Uterus (tissue), 4 donors: Measurements from ENCODE around the gene ATP8A2. TPM values are rescaled to one million over a fixed set of nuclear protein-coding genes. Genes with fewer than 3 reads are reported as not detected.
"Not testable (repeated sequence)": the region's sequence is repeated elsewhere in the genome, so short reads cannot be mapped to it uniquely, and the experiment has no call there.

Experiments
- DNase-seq, 2 donors: peaks; one replicate each; pipeline ENCODE4 v3.0.0-alpha.2; 2019 to 2020
- H3K27ac ChIP-seq, 2 donors: fragments of 200-600 bp; sonication (generic); 1 replicate in 1 of 2; 2 replicates in 1 of 2; pipeline ENCODE4 v1.5.1; 2016 to 2018
- H3K27me3 ChIP-seq, 2 donors: fragments of 200-600 bp; sonication (generic); one replicate each; pipeline ENCODE4 v1.5.1; 2018 to 2019; ENCODE audit warnings: control low read depth in 1 of 2
- H3K36me3 ChIP-seq, 2 donors: fragments of 200-600 bp; sonication (generic); one replicate each; pipeline ENCODE4 v1.5.1; 2019; ENCODE audit warnings: control low read depth in 1 of 2
- H3K4me1 ChIP-seq, 2 donors: fragments of 200-600 bp; sonication (generic); one replicate each; pipeline ENCODE4 v1.5.1; 2018 to 2019; ENCODE audit warnings: control low read depth in 1 of 2
- H3K4me3 ChIP-seq, 2 donors: fragments of 200-600 bp; sonication (generic); 1 replicate in 1 of 2; 2 replicates in 1 of 2; pipeline ENCODE4 v1.5.1; 2018 to 2019; ENCODE audit warnings: mild to moderate bottlenecking in 1 of 2
- H3K9me3 ChIP-seq, 2 donors: fragments of 200-600 bp; sonication (generic); one replicate each; pipeline ENCODE4 v1.5.1; 2019; ENCODE audit warnings: control low read depth in 1 of 2
- CTCF ChIP-seq, 4 experiments: fragments of 200-600 bp in 2 of 4; fragments of 450-650 bp in 2 of 4; sonication (generic) in 2 of 4; IDR thresholded peaks; one replicate each; pipeline ENCODE4 v1.5.1; 2016 to 2019; ENCODE audit warnings: antibody characterized with exemption in 4 of 4, mild to moderate bottlenecking in 2 of 4, moderate library complexity in 1 of 4
- POLR2A ChIP-seq, 2 donors: fragments of 450-650 bp; IDR thresholded peaks; one replicate each; pipeline ENCODE4 v1.6.1; 2016; ENCODE audit warnings: antibody characterized with exemption in 2 of 2, mild to moderate bottlenecking in 1 of 2, moderate library complexity in 1 of 2
- intact Hi-C: fragments of 100-400 bp; cut with DNase I; formaldehyde crosslinking; loops from one replicate; pipeline ENCODE4 v1.15.1; 2023; ENCODE audit warnings: low total_unique reads
- total RNA-seq, 4 donors: library from RNA; depleted of rRNA in 3 of 4; stranded (reverse); fragments of >200 nt in 3 of 4; gene quantifications; one replicate each; pipeline versions ENCODE4 v1.1.0 to v1.2.4, GENCODE V29; 2014 to 2023
- donor health status: DM: yes; HTN: yes; CAD: no.

The ATP8A2 gene
- total RNA-seq, 4 donors from 2014 or later = 0.64 to 21.4 TPM; not detected in 2

- no peak for DNase-seq
- TF ChIP-seq CTCF (IDR thresholded peaks at IDR 0.05) (no peak), POLR2A (IDR thresholded peaks at IDR 0.05) (no peak)
- H3K9me3 ChIP-seq = no peaks in the 10 kb centered on the region
- no peaks in the 10 kb centered on the region for H3K4me1 ChIP-seq
- H3K4me3 ChIP-seq = no peak overlapping the region
- no peaks in the 10 kb centered on the region for H3K27me3 ChIP-seq
- no peaks in the 10 kb centered on the region for H3K36me3 ChIP-seq
- intact Hi-C loops = no loop called here
- H3K27ac ChIP-seq = no peak overlapping the region
Observed at GRCh38 chr13:25821776-25822175, 450.0 kb downstream of the ATP8A2 start.

- H3K27ac ChIP-seq, DNase-seq, intact Hi-C loops, H3K9me3 ChIP-seq, H3K4me3 ChIP-seq, H3K36me3 ChIP-seq, H3K4me1 ChIP-seq, H3K27me3 ChIP-seq: not testable (repeated sequence)
Observed at GRCh38 chr13:25827221-25827620, 455.4 kb downstream of the ATP8A2 start.

GRCh38 chr13:25827831-25828465 is 456.2 kb downstream of the ATP8A2 start:
- Histone ChIP-seq H3K36me3 (no peaks in the 10 kb centered on the region), H3K27me3 (no peaks in the 10 kb centered on the region), H3K27ac (no peak overlapping the region), H3K9me3 (no peaks in the 10 kb centered on the region), H3K4me3 (no peak overlapping the region), H3K4me1 (no peaks in the 10 kb centered on the region)
- intact Hi-C loops = no loop called here
- no peak for TF ChIP-seq CTCF (IDR thresholded peaks at IDR 0.05)
- TF ChIP-seq POLR2A (IDR thresholded peaks at IDR 0.05) = no peak
- no peak for DNase-seq

- H3K4me1 ChIP-seq = no peaks in the 10 kb centered on the region
- DNase-seq = no peak
- no peaks in the 10 kb centered on the region for H3K27me3 ChIP-seq
- intact Hi-C loops = no loop called here
- no peak overlapping the region for H3K27ac ChIP-seq
- H3K36me3 ChIP-seq = no peaks in the 10 kb centered on the region
- TF ChIP-seq CTCF (IDR thresholded peaks at IDR 0.05) = no peak
- TF ChIP-seq POLR2A (IDR thresholded peaks at IDR 0.05) = no peak
- H3K9me3 ChIP-seq = no peaks in the 10 kb centered on the region
- H3K4me3 ChIP-seq = no peak overlapping the region
Observed at GRCh38 chr13:25833761-25834160, 462.0 kb downstream of the ATP8A2 start.

GRCh38 chr13:25836574-25837336 is 465.0 kb downstream of the ATP8A2 start:
- TF ChIP-seq POLR2A (IDR thresholded peaks at IDR 0.05) (no peak), CTCF (IDR thresholded peaks at IDR 0.05) (no peak)
- no peak for DNase-seq
- intact Hi-C loops = no loop called here
- Histone ChIP-seq H3K4me3 (no peak overlapping the region), H3K4me1 (no peaks in the 10 kb centered on the region), H3K36me3 (no peaks in the 10 kb centered on the region), H3K27ac (no peak overlapping the region), H3K9me3 (no peaks in the 10 kb centered on the region), H3K27me3 (no peaks in the 10 kb centered on the region)
